ENCODE data around the gene HMCN1.
A peak's percentile ranks its signal among the peaks of the same experiment; 100 is the strongest.

Gene HMCN1

GRCh38 chr1:186091222-186091720 lies 357.1 kb downstream of the HMCN1 start:
- DNase-seq (ENCODE audit: low read depth) = no peak

- no peak for DNase-seq (ENCODE audit: low read depth)
These were observed 359.2 kb downstream of the HMCN1 start for GRCh38 chr1:186093437-186093836.

- no peak for DNase-seq (ENCODE audit: low read depth)
These were observed 360.0 kb downstream of the HMCN1 start for GRCh38 chr1:186094172-186094571.

GRCh38 chr1:186099336-186100104 lies 365.3 kb downstream of the HMCN1 start:
- no peak for DNase-seq (ENCODE audit: low read depth)

GRCh38 chr1:186102107-186102506 lies 367.9 kb downstream of the HMCN1 start:
- no peak for DNase-seq (ENCODE audit: low read depth)

GRCh38 chr1:186102547-186103148 lies 368.5 kb downstream of the HMCN1 start:
- DNase-seq (ENCODE audit: low read depth) = peak; percentile 43

- no peak for DNase-seq (ENCODE audit: low read depth)
These were observed 370.3 kb downstream of the HMCN1 start for GRCh38 chr1:186104459-186104858.

GRCh38 chr1:186112280-186112679 lies 378.1 kb downstream of the HMCN1 start:
- no peak for DNase-seq (ENCODE audit: low read depth)

- DNase-seq (ENCODE audit: low read depth) = peak; percentile 5
These were observed 379.3 kb downstream of the HMCN1 start for GRCh38 chr1:186113461-186113860.

GRCh38 chr1:186118724-186119123 lies 384.5 kb downstream of the HMCN1 start:
- DNase-seq (ENCODE audit: low read depth) = no peak

GRCh38 chr1:186122837-186123236 lies 388.6 kb downstream of the HMCN1 start:
- DNase-seq (ENCODE audit: low read depth) = no peak

- DNase-seq (ENCODE audit: low read depth) = no peak
These were observed 390.8 kb downstream of the HMCN1 start for GRCh38 chr1:186125035-186125434.

GRCh38 chr1:186125511-186125910 lies 391.3 kb downstream of the HMCN1 start:
- DNase-seq (ENCODE audit: low read depth) = no peak

- no peak for DNase-seq (ENCODE audit: low read depth)
These were observed 395.6 kb downstream of the HMCN1 start for GRCh38 chr1:186129758-186130157.

- DNase-seq (ENCODE audit: low read depth) = no peak
These were observed 404.9 kb downstream of the HMCN1 start for GRCh38 chr1:186139115-186139514.

GRCh38 chr1:186139701-186140100 lies 405.5 kb downstream of the HMCN1 start:
- DNase-seq (ENCODE audit: low read depth) = peak; percentile 28

GRCh38 chr1:186142159-186142558 lies 408.0 kb downstream of the HMCN1 start:
- no peak for DNase-seq (ENCODE audit: low read depth)

- DNase-seq (ENCODE audit: low read depth) = no peak
These were observed 408.7 kb downstream of the HMCN1 start for GRCh38 chr1:186142916-186143315.

GRCh38 chr1:186143481-186143880 lies 409.3 kb downstream of the HMCN1 start:
- no peak for DNase-seq (ENCODE audit: low read depth)

GRCh38 chr1:186144505-186144904 lies 410.3 kb downstream of the HMCN1 start:
- no peak for DNase-seq (ENCODE audit: low read depth)

GRCh38 chr1:186146974-186147373 lies 412.8 kb downstream of the HMCN1 start:
- DNase-seq (ENCODE audit: low read depth) = no peak

- no peak for DNase-seq (ENCODE audit: low read depth)
These were observed 415.4 kb downstream of the HMCN1 start for GRCh38 chr1:186149591-186149990.

- DNase-seq (ENCODE audit: low read depth) = no peak
These were observed 418.0 kb downstream of the HMCN1 start for GRCh38 chr1:186152227-186152619.

Measured in fibroblast of the conjunctiva (primary cell).